GM19240 (cell line): Measurements from ENCODE around the gene AMH.
"Not testable (repeated sequence)": the region's sequence is repeated elsewhere in the genome, so short reads cannot be mapped to it uniquely, and the experiment has no call there.

Experiments
- DNase-seq: peaks from one replicate; pipeline ENCODE4 v3.0.0; 2011; ENCODE audit warnings: low spot score; ENCODE audit not compliant: insufficient read length

AMH gene

GRCh38 chr19:2249010-2249866, at the start of gene AMH:
AMH (plus strand) TSS chr19:2249323; CDS start chr19:2249333, 10 bp downstream.
- no peak for DNase-seq

GRCh38 chr19:2199861-2200623, 49.1 kb upstream of the AMH start:
- no peak for DNase-seq

- not testable (repeated sequence) for DNase-seq
These were observed 48.4 kb upstream of the AMH start for GRCh38 chr19:2200624-2201294.

GRCh38 chr19:2201473-2202148, 47.5 kb upstream of the AMH start:
- DNase-seq, result no peak

- no peak for DNase-seq
These were observed 46.8 kb upstream of the AMH start for GRCh38 chr19:2202366-2202765.

GRCh38 chr19:2207008-2207407, 42.1 kb upstream of the AMH start:
- no peak for DNase-seq

- DNase-seq, result peak; percentile 62
These were observed 40.9 kb upstream of the AMH start for GRCh38 chr19:2207991-2208860.

- DNase-seq, result no peak
These were observed 40.1 kb upstream of the AMH start for GRCh38 chr19:2208975-2209374.

- no peak for DNase-seq
These were observed 39.7 kb upstream of the AMH start for GRCh38 chr19:2209408-2209807.

GRCh38 chr19:2210206-2210605, 38.9 kb upstream of the AMH start:
- DNase-seq, result no peak

- no peak for DNase-seq
These were observed 38.0 kb upstream of the AMH start for GRCh38 chr19:2210987-2211740.

GRCh38 chr19:2212861-2213711, 36.0 kb upstream of the AMH start:
- no peak for DNase-seq

GRCh38 chr19:2213799-2214198, 35.3 kb upstream of the AMH start:
- DNase-seq, result no peak

- DNase-seq, result no peak
These were observed 34.9 kb upstream of the AMH start for GRCh38 chr19:2214251-2214650.

GRCh38 chr19:2215281-2215751, 33.8 kb upstream of the AMH start:
- no peak for DNase-seq

GRCh38 chr19:2216361-2217225, 32.5 kb upstream of the AMH start:
- DNase-seq, result no peak

GRCh38 chr19:2217591-2217990, 31.5 kb upstream of the AMH start:
- no peak for DNase-seq

- DNase-seq, result no peak
These were observed 29.4 kb upstream of the AMH start for GRCh38 chr19:2219726-2220125.
